IMR-90 (cell line): ENCODE data around the gene EXTL2.
A peak's percentile ranks its signal among the peaks of the same experiment; 100 is the strongest.

ENCODE experiments used
- CEBPB ChIP-seq: IDR thresholded peaks from 2 replicates; pipeline ENCODE4 v1.6.1; 2012; ENCODE audit warnings: low read depth, low read length, improper control_type of control experiment
- CTCF ChIP-seq: conservative IDR thresholded peaks from 2 replicates; pipeline ENCODE4 v1.5.1; 2012; ENCODE audit warnings: mild to moderate bottlenecking, low read depth, low read length, improper control_type of control experiment
- FOS ChIP-seq: fragments of 150-350 bp; IDR thresholded peaks from 2 replicates; pipeline ENCODE4 v1.6.1; 2016; ENCODE audit warnings: low read depth, low read length
- MAFK ChIP-seq: IDR thresholded peaks from 2 replicates; pipeline ENCODE4 v1.6.1; 2012; ENCODE audit warnings: low read depth, low read length, improper control_type of control experiment
- MAZ ChIP-seq: IDR thresholded peaks from 2 replicates; pipeline ENCODE4 v1.6.1; 2012; ENCODE audit warnings: low read depth, mild to moderate bottlenecking, low read length, improper control_type of control experiment, moderate library complexity, borderline replicate concordance
- MXI1 ChIP-seq: IDR thresholded peaks from 2 replicates; pipeline ENCODE4 v1.6.1; 2012; ENCODE audit warnings: low read depth, mild to moderate bottlenecking, low read length, moderate library complexity, borderline replicate concordance
- POLR2A ChIP-seq: IDR thresholded peaks from 2 replicates; pipeline ENCODE4 v1.6.1; 2012; ENCODE audit warnings: mild to moderate bottlenecking, low read depth, low read length
- RAD21 ChIP-seq: IDR thresholded peaks from 2 replicates; pipeline ENCODE4 v1.6.1; 2012; ENCODE audit warnings: low read length, improper control_type of control experiment
- RCOR1 ChIP-seq: IDR thresholded peaks from 2 replicates; pipeline ENCODE4 v1.6.1; 2012; ENCODE audit warnings: mild to moderate bottlenecking, low read length, improper control_type of control experiment; ENCODE audit not compliant: insufficient replicate concordance
- RFX5 ChIP-seq: IDR thresholded peaks from 2 replicates; pipeline ENCODE4 v1.8.0; 2012; ENCODE audit warnings: low read depth, mild to moderate bottlenecking, low read length, moderate library complexity
- SMC3 ChIP-seq: fragments of 150-350 bp; IDR thresholded peaks from 2 replicates; pipeline ENCODE4 v1.6.1; 2016; ENCODE audit warnings: low read depth, mild to moderate bottlenecking, antibody characterized with exemption, low read length, moderate library complexity
- USF2 ChIP-seq: fragments of 150-350 bp; IDR thresholded peaks from 2 replicates; pipeline ENCODE4 v1.6.1; 2017; ENCODE audit warnings: mild to moderate bottlenecking, antibody characterized with exemption, low read length, low read depth
- TF ChIP-seq, protein P1 (sequence below): fragments of 150-350 bp; IDR thresholded peaks from 2 replicates; pipeline ENCODE4 v1.6.1; 2016; ENCODE audit warnings: low read depth, mild to moderate bottlenecking, low read length, moderate library complexity, borderline replicate concordance

- TF ChIP-seq CTCF = no peak
- no peak for TF ChIP-seq USF2
- no peak for TF ChIP-seq RFX5
- no peak for TF ChIP-seq RAD21
- no peak for TF ChIP-seq RCOR1
- peak; percentile 46 for TF ChIP-seq POLR2A
- no peak for TF ChIP-seq SMC3
- TF ChIP-seq FOS = no peak
- peak; percentile 89 for TF ChIP-seq MAZ
- no peak for TF ChIP-seq CEBPB
- TF ChIP-seq MAFK = no peak
- TF ChIP-seq, protein P1, sequence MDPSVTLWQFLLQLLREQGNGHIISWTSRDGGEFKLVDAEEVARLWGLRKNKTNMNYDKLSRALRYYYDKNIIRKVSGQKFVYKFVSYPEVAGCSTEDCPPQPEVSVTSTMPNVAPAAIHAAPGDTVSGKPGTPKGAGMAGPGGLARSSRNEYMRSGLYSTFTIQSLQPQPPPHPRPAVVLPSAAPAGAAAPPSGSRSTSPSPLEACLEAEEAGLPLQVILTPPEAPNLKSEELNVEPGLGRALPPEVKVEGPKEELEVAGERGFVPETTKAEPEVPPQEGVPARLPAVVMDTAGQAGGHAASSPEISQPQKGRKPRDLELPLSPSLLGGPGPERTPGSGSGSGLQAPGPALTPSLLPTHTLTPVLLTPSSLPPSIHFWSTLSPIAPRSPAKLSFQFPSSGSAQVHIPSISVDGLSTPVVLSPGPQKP = no peak
- TF ChIP-seq MXI1 = peak; percentile 94
These were observed at the start of gene EXTL2 for GRCh38 chr1:100894603-100895539.
